ENCODE measurements around the gene SLC25A6. TPM values are rescaled to one million over a fixed set of nuclear protein-coding genes. Genes with fewer than 3 reads are reported as not detected.

Gene SLC25A6
- polyA plus RNA-seq, 1 of the 3 experiments (the other 2 are of a cell fraction), result 981 TPM

- TF ChIP-seq, protein P1, sequence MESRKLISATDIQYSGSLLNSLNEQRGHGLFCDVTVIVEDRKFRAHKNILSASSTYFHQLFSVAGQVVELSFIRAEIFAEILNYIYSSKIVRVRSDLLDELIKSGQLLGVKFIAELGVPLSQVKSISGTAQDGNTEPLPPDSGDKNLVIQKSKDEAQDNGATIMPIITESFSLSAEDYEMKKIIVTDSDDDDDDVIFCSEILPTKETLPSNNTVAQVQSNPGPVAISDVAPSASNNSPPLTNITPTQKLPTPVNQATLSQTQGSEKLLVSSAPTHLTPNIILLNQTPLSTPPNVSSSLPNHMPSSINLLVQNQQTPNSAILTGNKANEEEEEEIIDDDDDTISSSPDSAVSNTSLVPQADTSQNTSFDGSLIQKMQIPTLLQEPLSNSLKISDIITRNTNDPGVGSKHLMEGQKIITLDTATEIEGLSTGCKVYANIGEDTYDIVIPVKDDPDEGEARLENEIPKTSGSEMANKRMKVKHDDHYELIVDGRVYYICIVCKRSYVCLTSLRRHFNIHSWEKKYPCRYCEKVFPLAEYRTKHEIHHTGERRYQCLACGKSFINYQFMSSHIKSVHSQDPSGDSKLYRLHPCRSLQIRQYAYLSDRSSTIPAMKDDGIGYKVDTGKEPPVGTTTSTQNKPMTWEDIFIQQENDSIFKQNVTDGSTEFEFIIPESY (IDR thresholded peaks at IDR 0.05; ENCODE audit: borderline replicate concordance, low read depth), result no peak
- TF ChIP-seq RXRA (IDR thresholded peaks at IDR 0.05; ENCODE audit: borderline replicate concordance, low read depth), result no peak
- TF ChIP-seq FOXM1 (IDR thresholded peaks at IDR 0.05; ENCODE audit: low read depth), result no peak
- TF ChIP-seq TEAD4 (IDR thresholded peaks at IDR 0.05; ENCODE audit: borderline replicate concordance, insufficient read depth), result no peak
- peak; percentile 71 for TF ChIP-seq NRF1 (IDR thresholded peaks at IDR 0.05; ENCODE audit: low read depth, low read length)
- TF ChIP-seq, protein P2, sequence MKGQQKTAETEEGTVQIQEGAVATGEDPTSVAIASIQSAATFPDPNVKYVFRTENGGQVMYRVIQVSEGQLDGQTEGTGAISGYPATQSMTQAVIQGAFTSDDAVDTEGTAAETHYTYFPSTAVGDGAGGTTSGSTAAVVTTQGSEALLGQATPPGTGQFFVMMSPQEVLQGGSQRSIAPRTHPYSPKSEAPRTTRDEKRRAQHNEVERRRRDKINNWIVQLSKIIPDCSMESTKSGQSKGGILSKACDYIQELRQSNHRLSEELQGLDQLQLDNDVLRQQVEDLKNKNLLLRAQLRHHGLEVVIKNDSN (IDR thresholded peaks at IDR 0.05; ENCODE audit: borderline replicate concordance, low read depth), result peak; percentile 99
- TF ChIP-seq POLR2AphosphoS5 (IDR thresholded peaks at IDR 0.05; ENCODE audit: low read depth, low read length), result peak; percentile 73; the same call in 1 of the 2 replicates
- TF ChIP-seq MXI1 (IDR thresholded peaks at IDR 0.05; ENCODE audit: low read depth, low read length), result peak; percentile 73; the same call in 1 of the 2 replicates
- TF ChIP-seq CHD2 (IDR thresholded peaks at IDR 0.05; ENCODE audit: low read length, partially characterized antibody), result peak; percentile 36
- no peak for TF ChIP-seq JUND (IDR thresholded peaks at IDR 0.05)
- no peak for TF ChIP-seq EP300 (IDR thresholded peaks at IDR 0.05; ENCODE audit: borderline replicate concordance in 1 of 2, low read depth in 1 of 2, low read length in 1 of 2)
- no peak for TF ChIP-seq MEF2A (IDR thresholded peaks at IDR 0.05; ENCODE audit: borderline replicate concordance, low read depth)
Measured at GRCh38 chrX:1391707-1392375, at the start of gene SLC25A6 (continued).

GRCh38 chrX:1440506-1440905, 48.6 kb upstream of the SLC25A6 start:
- H3K27ac ChIP-seq (ENCODE audit: low read depth in 2 of 2, low read length in 1 of 2), result no peak overlapping the region
- no peaks in the 10 kb centered on the region for H3K27me3 ChIP-seq (ENCODE audit: insufficient read depth)
- no peak overlapping the region for H3K4me2 ChIP-seq
- ChIA-PET POLR2A (no interaction called here), CTCF (no interaction called here)
- H3K9me3 ChIP-seq, result no peaks in the 10 kb centered on the region
- H3K36me3 ChIP-seq (replicated peaks in 1 of 2; ENCODE audit: control insufficient read depth in 1 of 2, insufficient read depth in 2 of 2, low read length in 1 of 2), result peaks cover 3 to 9% of the 10 kb centered on the region in 2 experiments
- TF ChIP-seq CHD2 (IDR thresholded peaks at IDR 0.05; ENCODE audit: low read length, partially characterized antibody), result no peak
- TF ChIP-seq MXI1 (IDR thresholded peaks at IDR 0.05; ENCODE audit: low read depth, low read length), result no peak
- TF ChIP-seq, protein P3, sequence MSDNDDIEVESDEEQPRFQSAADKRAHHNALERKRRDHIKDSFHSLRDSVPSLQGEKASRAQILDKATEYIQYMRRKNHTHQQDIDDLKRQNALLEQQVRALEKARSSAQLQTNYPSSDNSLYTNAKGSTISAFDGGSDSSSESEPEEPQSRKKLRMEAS (IDR thresholded peaks at IDR 0.05; ENCODE audit: low read depth), result no peak
- TF ChIP-seq EP300 (IDR thresholded peaks at IDR 0.05; ENCODE audit: borderline replicate concordance in 1 of 2, low read depth in 1 of 2, low read length in 1 of 2), result no peak
- no peak for TF ChIP-seq RXRA (IDR thresholded peaks at IDR 0.05; ENCODE audit: borderline replicate concordance, low read depth)
- TF ChIP-seq EZH2phosphoT487 (IDR thresholded peaks at IDR 0.05; ENCODE audit: borderline replicate concordance, low read depth), result no peak
- TF ChIP-seq POLR2AphosphoS5 (IDR thresholded peaks at IDR 0.05; ENCODE audit: low read depth, low read length), result no peak
- TF ChIP-seq RFX5 (IDR thresholded peaks at IDR 0.05; ENCODE audit: low read length), result no peak
- no peak for TF ChIP-seq GABPA (IDR thresholded peaks at IDR 0.05; ENCODE audit: low read depth)
- TF ChIP-seq GATA2 (CRISPR knock-in tag; IDR thresholded peaks at IDR 0.05), result no peak
- TF ChIP-seq NRF1 (IDR thresholded peaks at IDR 0.05; ENCODE audit: low read depth, low read length), result no peak
- TF ChIP-seq, protein P1 (IDR thresholded peaks at IDR 0.05; ENCODE audit: borderline replicate concordance, low read depth), result no peak
- TF ChIP-seq TCF12 (IDR thresholded peaks at IDR 0.05), result no peak
- no peak for TF ChIP-seq ELF1 (IDR thresholded peaks at IDR 0.05)
- H3F3A ChIP-seq (replicated peaks; ENCODE audit: insufficient read depth), result no peaks in the 10 kb centered on the region
- H3K9ac ChIP-seq, result no peak overlapping the region
- H2AFZ ChIP-seq (ENCODE audit: low read depth), result no peak overlapping the region
- H3K4me3 ChIP-seq (ENCODE audit: low read depth in 2 of 2, low read length in 1 of 2), result no peak overlapping the region
- H3K79me2 ChIP-seq (ENCODE audit: insufficient read depth), result peaks cover 19% of the 10 kb centered on the region
- H3K4me1 ChIP-seq (ENCODE audit: control insufficient read depth in 1 of 2, insufficient read depth in 2 of 2, low read depth in 1 of 2, low read length in 1 of 2), result no peaks in the 10 kb centered on the region
- no peaks in the 10 kb centered on the region for H4K20me1 ChIP-seq (ENCODE audit: insufficient read depth)
- no peaks in the 10 kb centered on the region for H3K9me2 ChIP-seq
- no peak for DNase-seq
- WGBS (ENCODE audit: low lambda C conversion rate), result 97% methylated on average over 6 of the region's 6 CpGs

Measured in SK-N-SH (cell line).